GM19397 (cell line): Measurements from ENCODE around the gene FHOD3.

Source experiments
- ATAC-seq: cut with Tn5 transposase; IDR thresholded peaks from one replicate; pipeline ENCODE4 v1.9.1; 2021; ENCODE audit warnings: mild to moderate bottlenecking, moderate library complexity; ENCODE audit not compliant: unreplicated experiment

The FHOD3 gene

DNA sequence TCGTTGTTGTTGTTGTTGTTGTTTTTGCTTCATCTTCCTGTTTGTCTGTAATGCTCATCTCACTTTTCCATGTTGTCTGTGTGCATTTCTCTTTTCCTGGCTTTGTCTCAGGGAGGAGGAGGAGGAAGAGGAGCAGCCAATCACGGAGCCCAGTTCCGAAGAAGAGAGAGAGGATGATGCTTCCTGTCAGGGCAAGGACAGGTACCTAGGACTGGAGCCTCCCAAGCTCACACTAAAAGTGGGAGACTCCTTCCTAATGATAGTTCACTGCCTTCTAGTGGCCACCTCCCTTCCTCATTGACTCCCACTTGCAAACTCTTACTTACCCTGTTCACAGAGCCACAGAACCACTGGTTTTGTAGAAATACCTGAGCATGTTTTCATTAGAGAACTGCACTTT is 351.7 kb downstream of the FHOD3 start:
- no peak for ATAC-seq

DNA sequence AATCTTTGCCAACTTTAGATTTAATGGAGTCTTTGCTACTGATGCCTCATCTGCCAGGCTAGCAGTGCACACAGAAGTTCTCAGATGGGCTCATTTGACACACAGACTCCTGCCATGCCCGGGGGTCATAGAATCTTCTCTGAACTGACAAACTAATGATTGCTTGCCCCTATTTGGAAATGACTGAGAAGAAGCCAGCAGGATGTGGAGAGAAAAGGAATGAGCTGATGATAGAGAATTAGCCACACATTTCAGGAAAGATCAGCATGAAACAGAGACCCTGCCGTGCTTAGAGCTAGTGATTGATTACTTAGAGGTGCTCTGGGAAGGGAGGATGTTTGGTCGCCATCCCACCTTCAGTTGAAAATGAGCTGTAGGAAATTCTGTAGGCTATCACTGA is 352.8 kb downstream of the FHOD3 start:
- ATAC-seq, result no peak

DNA sequence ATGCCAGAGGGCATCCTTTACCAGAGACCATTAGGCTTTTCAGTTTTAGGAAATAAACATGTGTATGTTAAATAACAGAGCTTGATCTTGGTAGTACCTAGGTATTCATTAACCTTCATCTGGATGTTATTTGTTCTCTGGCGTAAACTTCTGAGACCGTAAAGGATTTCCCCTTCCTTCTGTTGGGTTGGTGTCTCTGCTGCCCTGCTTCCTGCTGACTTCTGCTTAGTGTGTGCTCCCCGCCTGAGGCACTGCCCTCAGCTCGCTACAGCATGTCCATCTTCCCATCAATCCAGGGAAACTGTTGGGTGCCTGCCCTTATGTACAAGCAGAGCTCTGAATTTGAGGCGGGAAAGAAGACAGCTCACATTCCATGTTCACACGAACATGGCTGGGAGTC is 353.4 kb downstream of the FHOD3 start:
- ATAC-seq, result peak; percentile 59

DNA sequence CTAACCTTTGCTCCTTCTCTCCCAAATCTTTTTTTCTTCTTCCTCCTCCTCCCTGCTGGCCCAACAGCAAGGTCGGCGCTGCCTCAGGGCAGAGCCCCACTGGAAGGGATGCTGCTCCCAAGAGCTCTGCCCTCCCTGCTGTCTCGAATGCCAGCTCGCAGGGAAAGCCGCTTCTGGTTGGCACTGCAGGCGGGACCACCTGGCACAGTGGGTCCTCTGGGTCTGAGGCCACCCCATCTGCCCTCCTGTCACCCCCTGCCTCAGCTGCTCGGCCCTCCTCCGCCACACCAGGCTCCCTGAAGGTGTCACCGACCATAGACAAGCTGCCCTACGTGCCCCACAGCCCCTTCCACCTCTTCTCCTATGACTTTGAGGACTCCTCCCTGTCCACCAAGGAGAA is 355.0 kb downstream of the FHOD3 start:
- no peak for ATAC-seq

DNA sequence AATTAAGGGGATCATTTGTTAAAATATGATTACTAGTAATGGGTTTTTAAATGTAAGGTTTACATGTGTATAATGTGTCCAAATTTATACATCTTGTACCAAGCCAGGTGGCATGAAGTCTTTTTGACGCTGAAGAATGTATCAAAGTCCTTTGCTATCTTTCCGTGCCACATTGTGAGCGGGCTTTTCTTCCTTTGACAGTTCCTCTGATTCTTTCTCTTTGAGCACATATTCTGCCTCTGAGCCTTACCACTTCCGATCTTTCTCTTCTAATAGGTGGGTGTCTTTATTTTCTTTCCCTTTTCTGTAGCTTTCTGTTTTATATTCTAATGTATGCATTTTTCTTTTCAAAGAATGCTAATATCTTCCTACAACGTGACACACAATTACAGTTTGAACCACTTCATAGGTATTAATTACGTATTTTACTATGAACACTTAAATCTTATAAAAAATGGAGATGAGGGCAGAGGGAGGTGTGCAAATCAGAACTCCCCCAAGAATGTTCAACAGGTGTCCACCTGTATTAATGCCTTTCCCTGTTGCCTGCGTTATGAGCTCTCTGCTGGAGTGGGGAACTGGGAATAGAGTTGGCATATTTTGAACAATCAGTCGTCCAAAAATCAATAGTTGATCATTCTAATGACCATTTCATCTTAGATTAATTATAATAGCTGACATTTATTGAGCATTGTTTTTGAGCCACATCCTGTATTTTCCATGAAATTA is 355.8 kb downstream of the FHOD3 start:
- no peak for ATAC-seq

DNA sequence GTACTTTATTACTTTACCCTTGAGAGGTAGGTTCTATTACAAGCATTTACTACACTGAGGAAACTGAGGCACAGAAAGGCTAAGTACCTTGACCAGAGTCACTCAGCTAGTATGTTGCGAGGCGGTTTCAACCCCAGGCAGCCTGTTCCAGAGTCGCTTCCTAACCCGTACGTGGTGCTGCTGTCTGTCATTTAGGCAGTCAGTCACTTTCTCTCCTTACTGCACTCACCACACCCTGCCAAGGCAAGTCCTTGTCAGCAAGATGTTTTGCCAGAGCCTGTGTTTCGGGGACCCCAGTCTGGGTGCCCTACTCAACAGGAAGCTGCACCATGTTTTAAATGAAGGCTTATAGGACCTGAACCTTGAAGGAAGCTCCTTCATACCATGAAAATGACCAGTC is 356.4 kb downstream of the FHOD3 start:
- no peak for ATAC-seq

DNA sequence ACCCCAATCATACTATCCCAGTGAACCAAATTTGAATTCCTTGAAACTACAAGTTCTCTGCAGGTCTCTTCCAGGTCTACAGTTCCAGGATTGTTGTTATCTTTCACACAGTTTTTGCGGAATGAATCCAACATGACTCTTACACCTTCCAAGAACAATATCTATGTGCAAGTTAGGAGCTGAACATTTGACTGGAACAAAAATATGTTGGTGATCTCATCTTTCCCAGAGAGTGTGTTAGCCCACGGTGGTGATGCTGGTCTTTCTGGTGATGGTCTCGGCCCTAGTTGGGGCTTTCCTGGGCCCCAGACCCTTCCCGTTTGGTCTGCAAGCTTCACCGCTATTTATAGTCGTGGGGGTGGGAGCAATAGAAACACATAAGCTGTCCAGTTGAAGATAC is 357.6 kb downstream of the FHOD3 start:
- no peak for ATAC-seq

DNA sequence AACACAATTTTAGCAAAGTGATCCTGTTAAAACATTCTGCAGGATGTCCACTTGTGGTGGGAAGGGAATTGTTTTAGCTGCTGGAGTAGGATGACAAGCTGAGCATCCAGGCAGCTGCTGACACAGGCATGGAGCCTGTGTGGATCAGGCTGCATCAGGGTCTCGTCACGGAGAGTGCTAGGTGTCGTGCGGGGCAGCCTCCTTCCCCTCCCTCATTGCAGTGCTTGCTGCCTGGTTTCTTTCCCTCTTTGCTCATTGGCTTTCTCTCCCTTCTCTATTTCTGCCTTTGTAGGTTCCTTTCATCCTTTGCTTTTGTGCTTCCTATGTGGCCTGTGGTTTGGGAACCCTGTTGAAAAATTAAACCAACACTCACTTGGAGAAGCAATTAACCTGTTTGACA is 358.4 kb downstream of the FHOD3 start:
- ATAC-seq, result no peak

DNA sequence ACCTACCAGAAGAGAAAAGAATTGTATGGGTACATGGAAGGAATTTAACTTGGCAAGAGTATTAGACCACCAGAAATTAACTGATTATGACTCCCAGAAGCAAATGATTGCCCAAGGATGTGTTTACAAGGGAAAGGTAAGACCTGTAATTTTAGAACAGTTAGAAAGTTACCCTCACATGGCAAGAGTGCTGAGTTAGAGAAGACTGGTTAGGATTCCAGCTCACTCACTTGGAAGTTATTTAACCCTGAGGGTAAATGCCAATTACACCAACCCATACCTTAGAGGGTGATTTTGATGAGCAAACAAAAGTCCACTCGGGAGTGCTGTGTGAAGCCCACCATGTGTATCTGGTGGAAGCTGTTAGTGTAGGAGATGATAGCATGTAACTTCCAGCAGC is 361.1 kb downstream of the FHOD3 start:
- ATAC-seq, result no peak

DNA sequence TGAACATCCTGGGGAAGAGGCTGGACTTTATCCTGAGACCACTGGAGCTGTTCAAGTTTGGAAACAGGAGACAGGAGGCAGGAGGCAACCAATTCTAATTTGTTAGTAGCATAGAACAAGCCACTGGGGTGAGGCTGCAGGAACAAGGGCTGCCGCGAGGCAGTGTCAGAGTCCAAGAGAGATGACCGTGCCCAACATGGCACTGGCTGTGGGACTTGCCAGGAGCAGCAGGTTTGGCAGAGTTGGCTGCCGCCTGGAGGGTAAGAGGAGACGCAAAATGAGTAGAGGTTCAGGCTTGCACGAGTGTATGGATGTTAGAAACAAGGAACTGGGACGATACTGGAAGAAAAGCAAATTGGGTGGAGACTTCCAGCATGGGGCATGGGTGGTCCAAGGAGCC is 362.8 kb downstream of the FHOD3 start:
- ATAC-seq, result no peak

DNA sequence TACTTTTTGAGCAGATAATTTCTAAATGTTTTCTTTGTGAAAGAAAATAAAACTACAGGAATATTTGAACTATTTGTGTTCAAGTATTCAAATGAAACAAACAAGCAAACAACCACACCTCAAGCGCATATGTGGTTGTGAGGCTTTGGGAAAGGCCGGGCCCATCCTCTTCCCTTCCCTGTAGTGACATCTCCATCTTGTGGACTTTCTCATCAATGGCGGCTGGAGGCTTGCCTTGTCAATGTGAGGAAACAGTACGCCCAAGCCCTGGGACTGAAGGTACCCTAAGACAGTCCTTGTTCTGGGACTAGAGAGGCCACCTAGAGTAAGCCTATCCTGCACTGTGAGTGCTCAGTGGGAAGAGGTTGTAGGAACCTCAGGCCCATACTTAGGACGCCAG is 364.5 kb downstream of the FHOD3 start:
- no peak for ATAC-seq

DNA sequence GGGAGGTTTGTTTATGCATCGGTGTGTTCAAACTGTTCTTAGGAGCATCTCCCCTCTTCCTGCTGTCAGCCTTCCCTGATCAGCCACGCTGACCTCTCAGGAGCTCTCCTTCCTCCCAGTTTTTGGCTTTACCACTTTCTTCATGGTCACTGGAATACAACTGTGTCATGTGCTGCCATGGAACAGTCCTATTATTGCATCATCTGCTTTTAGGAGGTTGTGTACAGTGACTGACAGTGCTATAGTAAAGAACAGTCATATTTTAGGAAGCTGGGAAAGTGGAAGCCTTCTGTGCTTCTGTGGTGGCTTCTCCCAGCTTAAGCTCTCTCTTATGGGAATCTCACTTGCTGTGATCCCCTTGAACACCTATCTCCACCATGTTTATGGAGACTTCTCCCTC is 365.8 kb downstream of the FHOD3 start:
- ATAC-seq, result no peak

DNA sequence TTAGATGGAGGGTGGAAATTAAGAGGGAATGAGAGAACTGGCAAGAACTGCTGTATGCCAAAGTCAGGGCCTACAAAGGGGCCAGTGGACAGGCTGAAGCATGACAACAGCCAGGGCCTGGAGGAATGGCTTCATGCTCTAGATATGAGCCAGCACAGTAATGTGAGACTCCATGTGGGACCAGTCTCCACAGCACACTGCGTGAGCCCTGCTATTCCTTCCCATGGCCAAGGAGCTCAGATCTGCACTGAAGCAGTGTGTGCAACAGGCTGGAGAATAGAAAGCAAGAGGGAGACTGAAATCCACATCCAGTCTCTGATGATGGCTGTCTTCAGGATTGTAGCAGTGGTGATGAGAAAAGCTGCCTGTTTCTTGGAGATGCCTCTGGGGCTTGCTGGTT is 368.4 kb downstream of the FHOD3 start:
- ATAC-seq, result no peak

DNA sequence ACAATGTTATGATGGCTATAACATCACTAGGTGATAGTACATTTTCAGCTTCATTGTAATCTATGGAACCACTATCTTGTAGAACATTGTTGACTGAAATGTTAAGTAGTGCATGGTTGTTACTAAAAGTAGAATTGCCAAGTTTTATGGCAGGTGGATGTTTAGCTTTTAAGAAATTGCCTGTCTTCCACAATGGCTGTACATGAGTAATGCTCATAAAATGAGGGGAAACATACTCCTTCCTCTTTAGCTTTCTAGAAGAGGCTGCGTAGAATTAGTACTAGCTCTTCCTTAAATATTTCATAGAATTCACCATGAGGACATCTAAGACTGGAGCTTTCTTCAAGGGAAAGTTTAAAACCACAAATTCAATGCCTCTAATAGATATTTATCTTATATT is 370.3 kb downstream of the FHOD3 start:
- no peak for ATAC-seq

DNA sequence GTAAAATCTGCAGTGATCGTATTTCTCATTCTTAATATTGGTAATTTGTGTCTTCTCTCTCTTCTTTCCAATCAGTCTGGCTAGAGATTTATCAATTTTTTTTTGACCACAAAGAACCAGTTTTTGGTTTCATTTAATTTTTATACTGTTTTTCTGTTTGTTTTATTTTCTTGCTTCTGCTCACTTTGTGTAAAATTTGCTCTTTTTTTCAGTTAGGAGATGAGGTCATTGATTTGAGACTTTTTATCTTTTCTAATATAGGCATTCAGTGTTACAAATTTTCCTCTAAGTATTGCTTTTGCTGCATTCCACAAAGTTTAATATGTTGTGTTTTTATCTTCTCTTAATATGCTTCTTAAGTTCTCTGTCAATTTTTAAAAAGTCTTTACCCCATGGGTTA is 370.8 kb downstream of the FHOD3 start:
- ATAC-seq, result no peak

DNA sequence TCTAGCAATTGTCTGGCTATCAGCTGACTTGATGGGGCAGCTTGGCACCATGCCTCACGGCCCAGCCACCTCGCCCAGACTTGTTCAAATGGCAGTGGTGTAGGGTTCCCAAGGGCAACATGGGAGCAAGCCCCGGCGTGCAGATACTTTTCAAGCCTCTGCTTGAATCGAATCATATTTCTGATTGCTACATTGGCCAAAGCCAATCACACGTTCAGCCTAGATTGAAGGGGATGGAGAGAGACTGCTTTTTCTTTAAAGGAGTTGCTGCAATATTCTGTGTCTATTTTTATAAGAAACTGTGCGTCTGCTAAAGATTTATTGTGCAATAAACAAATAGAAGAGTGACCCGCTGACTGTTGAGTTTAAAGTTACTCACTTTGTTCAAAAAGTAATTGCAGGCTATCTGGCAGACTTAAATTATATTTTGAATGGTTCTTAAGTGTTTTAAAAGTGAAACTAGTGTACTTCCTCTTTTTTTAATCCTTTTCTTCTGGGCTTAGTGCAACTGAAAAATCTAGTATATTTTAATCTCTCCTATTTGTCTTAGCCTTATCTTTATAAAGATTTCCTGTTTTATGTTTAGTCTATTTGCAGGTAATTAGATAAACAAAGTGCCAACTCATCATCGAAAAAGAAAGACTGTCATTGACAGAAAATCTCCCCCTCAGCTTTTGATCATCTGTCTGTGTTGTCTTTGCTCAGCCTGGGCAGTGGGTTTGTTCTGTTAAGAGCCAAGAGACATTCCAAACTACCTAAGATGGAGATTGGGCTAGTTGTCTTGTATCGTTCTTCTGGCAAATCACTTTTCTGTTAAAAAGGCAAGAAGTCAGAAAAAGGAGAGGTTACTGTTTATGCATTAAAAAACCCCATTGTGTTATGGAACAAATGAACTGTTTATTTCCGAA is 375.2 kb downstream of the FHOD3 start:
- peak; percentile 60 for ATAC-seq

DNA sequence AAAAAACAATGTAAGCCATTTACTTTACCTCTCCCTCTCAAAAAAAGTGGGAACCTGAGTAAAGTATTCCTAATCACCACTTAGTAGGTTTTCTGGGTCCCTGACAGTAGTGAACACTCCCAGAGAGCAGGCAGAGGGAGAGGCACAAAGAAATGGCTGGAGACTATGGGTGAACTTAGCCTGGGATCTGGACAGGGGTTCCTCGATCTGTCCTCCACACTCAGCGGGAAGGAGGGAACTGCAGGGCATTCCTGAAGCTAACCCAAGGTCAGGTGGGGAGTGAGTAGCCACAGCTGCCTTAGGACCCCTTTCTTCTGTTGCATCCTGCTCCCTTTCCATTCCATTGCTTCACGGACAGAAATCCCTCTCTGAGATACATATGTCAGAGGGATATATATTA is 375.9 kb downstream of the FHOD3 start:
- ATAC-seq, result no peak

DNA sequence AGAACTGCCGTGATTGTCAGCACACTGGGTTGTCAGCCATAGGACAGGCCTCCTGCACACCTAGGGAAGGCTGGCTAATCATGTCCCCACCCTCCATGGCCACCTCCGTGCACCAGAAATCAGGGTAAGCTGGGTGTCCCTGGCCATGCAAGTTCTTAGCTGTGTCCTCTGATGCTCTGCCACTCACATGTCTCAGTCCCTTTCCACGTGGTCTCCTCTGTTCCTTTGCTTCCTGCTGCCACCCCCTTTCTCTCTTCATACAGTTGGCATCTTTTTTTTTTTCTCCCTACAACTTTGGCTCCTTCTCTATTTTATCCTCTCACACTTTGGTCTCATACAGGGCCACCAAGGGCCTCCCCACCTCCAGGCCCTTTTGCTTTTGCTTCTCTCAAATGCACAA is 377.6 kb downstream of the FHOD3 start:
- ATAC-seq, result no peak

DNA sequence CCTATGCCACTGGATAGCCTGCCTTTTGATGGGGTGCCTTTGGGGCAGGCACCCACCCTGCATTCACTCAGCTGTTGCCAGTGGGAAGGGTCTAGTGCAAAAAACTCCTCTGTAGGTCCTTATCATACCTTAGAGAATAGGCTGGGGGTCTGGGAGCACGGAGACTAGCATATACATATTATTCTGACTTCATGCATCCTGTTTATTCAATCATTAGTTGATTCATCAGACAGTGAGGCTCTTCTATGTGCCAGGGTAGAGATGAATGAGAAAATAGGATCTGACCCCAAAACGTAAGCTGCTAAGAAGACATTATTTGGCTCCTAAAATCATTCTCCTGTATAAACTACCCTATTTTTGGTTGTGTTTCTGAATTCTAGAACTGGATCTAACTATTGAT is 378.0 kb downstream of the FHOD3 start:
- no peak for ATAC-seq

DNA sequence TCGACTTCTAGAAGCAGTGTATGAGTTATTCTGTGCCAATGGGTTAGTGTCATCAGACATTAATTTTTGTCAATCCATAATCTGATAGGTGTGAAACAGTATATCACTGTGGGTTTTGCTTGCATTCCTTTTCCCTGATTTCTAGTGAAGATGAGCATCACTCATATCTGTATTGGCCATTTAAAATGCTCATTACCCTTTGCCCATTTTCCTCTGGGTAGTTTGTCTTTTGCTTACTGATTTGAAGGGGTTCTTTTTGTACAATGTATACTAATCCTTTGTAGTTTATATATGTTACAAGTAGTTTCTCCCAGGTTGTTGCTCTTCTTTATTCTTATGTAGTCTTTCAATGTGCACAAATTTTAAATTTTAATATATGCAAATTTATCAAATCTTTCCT is 379.1 kb downstream of the FHOD3 start:
- ATAC-seq, result no peak

DNA sequence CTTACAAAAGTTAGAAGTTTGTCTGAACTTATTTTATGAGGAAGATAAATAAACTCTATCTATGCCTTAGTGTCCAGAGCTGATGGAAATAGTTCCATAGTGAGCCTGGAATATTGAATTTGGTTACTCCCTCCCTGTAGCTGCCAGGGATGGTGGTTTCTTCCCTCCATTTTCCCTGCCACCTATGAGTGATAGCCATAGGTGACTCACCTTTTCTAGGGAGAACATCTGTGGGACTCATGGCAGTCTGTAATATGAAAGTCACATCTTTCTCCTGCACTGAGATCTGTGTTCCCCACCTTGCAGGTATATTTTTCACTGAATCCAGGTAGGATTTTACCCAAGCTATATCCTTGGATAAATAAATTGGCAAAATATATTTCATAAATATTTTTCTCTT is 382.5 kb downstream of the FHOD3 start:
- no peak for ATAC-seq

DNA sequence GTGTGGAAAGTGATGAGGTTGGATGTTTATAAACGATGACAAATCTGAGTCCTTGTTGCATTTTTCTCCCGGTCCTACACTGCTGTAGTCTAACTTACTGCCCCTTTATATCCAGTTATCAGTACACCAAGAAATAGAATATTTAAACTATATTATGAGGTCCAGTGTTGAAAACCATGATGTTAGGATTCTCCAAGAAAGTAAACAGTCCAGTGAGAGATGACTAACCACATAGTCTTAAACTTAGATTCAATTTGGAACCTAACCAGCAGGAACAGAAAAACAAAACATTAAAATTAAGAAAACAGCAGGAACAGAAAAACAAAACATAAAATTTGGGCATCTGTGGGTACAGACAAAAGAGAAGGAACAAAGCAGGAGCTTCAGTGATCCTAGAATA is 388.1 kb downstream of the FHOD3 start:
- ATAC-seq, result no peak
